Activated CD8-positive, alpha-beta T cell treated with anti-CD3 and anti-CD28 coated beads for 36 hours (primary cell): ENCODE results near the gene SLC19A1. TPM values are rescaled to one million over a fixed set of nuclear protein-coding genes. Genes with fewer than 3 reads are reported as not detected.

Experiments
- ATAC-seq: fragments of 200-7000 bp; cut with Tn5 transposase; one replicate; pipeline ENCODE4 v1.10.0; 2021; ENCODE audit warnings: mild to moderate bottlenecking, moderate library complexity
- CTCF ChIA-PET: fragments of 350-600 bp; sonication (Branson Sonifier 250); formaldehyde crosslinking; loops from one replicate; lab custom pipeline; 2021; ENCODE audit warnings: antibody characterized with exemption; lab: Charles Lee
- POLR2A ChIA-PET: fragments of 350-600 bp; sonication (Branson Sonifier 250); formaldehyde crosslinking; loops from one replicate; lab custom pipeline; 2021; ENCODE audit warnings: antibody characterized with exemption; lab: Charles Lee
- DNase-seq: peaks from one replicate; pipeline ENCODE4 v3.0.0-alpha.2; 2020
- H3K27ac Mint-ChIP-seq: one replicate; pipeline ENCODE4 v1.8.0; 2021; ENCODE audit warnings: mild to moderate bottlenecking, mixed read lengths
- H3K27me3 Mint-ChIP-seq: one replicate; pipeline ENCODE4 v1.8.0; 2021; ENCODE audit warnings: mixed read lengths
- H3K36me3 Mint-ChIP-seq: one replicate; pipeline ENCODE4 v1.8.0; 2021; ENCODE audit warnings: low read depth, mixed read lengths
- H3K4me1 Mint-ChIP-seq: one replicate; pipeline ENCODE4 v1.8.0; 2021; ENCODE audit warnings: low read depth, mixed read lengths
- H3K4me3 Mint-ChIP-seq: one replicate; pipeline ENCODE4 v1.8.0; 2021; ENCODE audit warnings: mild to moderate bottlenecking, moderate library complexity, mixed read lengths
- H3K9me3 Mint-ChIP-seq: one replicate; pipeline ENCODE4 v1.8.0; 2021; ENCODE audit warnings: mixed read lengths
- intact Hi-C: fragments of 100-400 bp; cut with micrococcal nuclease; formaldehyde crosslinking; loops from one replicate; pipeline ENCODE4 v1.10.0; 2022
- total RNA-seq, 2 experiments: library from RNA; stranded (reverse); gene quantifications; one replicate each; pipeline ENCODE4 v1.2.3, GENCODE V29; 2021
- TF ChIP-seq, protein P1 (sequence below): fragments of 200-600 bp; IDR thresholded peaks from one replicate; pipeline ENCODE4 v1.8.0; 2022; ENCODE audit warnings: antibody characterized with exemption, mild to moderate bottlenecking

SLC19A1 gene
- total RNA-seq, 2 experiments from 2014 or later, result 40.1 to 46.1 TPM

DNA sequence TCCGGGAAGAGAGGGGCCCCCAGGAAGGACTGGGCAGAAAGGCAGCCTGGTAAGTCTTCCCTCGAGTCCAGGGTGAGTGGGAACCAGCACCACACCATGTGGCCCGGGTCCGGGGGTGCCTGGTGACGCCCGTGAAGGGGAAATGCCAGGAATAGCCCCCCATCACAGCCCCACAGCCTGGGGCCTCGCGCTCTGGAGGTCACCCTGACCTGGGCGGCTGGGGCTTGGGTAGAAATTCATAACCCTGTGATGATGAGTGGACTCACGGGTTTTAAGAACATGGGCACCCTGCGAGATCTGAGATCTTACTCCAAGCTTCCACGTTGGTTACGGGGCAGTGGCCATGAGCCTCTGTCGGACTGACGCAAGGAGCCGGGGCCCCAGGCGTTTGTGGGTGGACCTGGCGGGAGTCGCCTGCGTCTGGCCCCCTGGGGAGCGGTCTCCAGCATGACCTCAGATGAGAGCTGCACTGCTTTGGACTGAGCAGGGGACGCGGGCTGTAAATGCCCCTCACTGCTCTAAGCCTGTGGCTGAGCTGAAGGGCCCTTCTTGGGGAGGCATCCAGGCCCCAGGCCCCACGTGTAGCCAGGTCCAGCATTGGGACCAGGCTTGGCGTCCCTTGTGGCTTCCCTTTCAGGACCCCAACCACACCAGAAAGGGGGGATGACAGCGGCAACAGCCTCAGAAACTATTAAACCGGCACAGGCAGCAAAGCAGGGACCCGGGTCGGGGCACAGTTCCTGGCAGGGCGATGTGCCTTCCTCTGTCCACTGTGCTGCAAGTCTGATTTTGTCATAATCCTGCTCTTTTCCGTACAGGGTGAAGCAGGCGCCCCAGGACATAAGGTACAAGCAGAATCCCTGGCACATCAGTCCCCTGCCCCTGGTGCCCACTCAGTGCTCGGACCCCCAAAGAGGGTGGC is 60.0 kb downstream of the SLC19A1 start:
- intact Hi-C loops, result no loop called here
- H3K4me3 Mint-ChIP-seq, result peak overlapping the region; percentile 63
- no peaks in the 10 kb centered on the region for H3K9me3 Mint-ChIP-seq
- H3K4me1 Mint-ChIP-seq, result peaks cover 26% of the 10 kb centered on the region
- POLR2A ChIA-PET, result no interaction called here
- ATAC-seq (no peak), DNase-seq (no peak)
- no peaks in the 10 kb centered on the region for H3K27me3 Mint-ChIP-seq
- TF ChIP-seq, protein P1, sequence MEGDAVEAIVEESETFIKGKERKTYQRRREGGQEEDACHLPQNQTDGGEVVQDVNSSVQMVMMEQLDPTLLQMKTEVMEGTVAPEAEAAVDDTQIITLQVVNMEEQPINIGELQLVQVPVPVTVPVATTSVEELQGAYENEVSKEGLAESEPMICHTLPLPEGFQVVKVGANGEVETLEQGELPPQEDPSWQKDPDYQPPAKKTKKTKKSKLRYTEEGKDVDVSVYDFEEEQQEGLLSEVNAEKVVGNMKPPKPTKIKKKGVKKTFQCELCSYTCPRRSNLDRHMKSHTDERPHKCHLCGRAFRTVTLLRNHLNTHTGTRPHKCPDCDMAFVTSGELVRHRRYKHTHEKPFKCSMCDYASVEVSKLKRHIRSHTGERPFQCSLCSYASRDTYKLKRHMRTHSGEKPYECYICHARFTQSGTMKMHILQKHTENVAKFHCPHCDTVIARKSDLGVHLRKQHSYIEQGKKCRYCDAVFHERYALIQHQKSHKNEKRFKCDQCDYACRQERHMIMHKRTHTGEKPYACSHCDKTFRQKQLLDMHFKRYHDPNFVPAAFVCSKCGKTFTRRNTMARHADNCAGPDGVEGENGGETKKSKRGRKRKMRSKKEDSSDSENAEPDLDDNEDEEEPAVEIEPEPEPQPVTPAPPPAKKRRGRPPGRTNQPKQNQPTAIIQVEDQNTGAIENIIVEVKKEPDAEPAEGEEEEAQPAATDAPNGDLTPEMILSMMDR, result no peak
- no peaks in the 10 kb centered on the region for H3K36me3 Mint-ChIP-seq
- CTCF ChIA-PET, result interaction anchor here (1.1 kb wide), 1 partner anchor 106 kb away, joined by 3 read pairs; no protein-coding TSS in a partner anchor
- peak overlapping the region; percentile 74 for H3K27ac Mint-ChIP-seq

GRCh38 chr21:45481566-45481965 is 60.7 kb downstream of the SLC19A1 start:
- intact Hi-C loops, result no loop called here
- ATAC-seq, result no peak
- Mint-ChIP-seq H3K4me3 (no peak overlapping the region), H3K36me3 (no peaks in the 10 kb centered on the region), H3K27me3 (no peaks in the 10 kb centered on the region), H3K4me1 (peaks cover 27% of the 10 kb centered on the region), H3K27ac (no peak overlapping the region), H3K9me3 (no peaks in the 10 kb centered on the region)
- ChIA-PET POLR2A (no interaction called here), CTCF (no interaction called here)
- TF ChIP-seq, protein P1, result no peak
- DNase-seq, result no peak

DNA sequence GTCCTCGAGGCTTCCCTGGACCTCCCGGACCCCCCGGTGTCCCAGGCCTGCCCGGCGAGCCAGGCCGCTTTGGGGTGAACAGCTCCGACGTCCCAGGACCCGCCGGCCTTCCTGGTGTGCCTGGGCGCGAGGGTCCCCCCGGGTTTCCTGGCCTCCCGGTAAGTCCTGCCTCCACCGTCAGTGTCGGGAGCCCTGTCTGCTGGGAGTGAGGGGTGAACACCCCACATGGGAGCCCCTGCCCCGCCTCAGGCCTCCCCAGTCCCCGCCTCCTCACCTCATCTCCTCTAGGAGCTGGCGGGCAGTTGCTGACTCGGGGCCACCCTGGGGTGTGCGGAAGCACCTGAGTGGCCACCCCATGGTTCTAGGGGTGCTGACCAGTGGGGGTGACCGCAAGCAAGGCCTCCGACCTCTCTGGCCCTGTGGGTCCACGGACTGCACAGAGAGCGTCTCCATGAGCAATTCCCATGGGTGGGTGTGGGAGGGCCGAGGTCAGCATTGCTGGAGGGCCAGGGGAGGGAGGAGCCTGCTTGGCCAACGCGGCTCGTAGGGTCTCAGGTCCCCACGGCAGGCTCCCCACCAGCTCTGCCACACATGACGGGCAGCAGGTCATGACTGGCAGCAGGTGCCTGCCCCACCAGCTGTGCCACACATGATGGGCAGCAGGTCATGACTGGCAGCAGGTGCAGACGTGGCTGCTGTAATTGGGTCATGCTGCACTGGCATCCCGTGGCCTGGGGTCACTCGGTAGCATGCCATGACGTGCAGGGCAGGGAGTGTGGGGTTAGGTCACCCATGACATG is 61.3 kb downstream of the SLC19A1 start:
- POLR2A ChIA-PET, result interaction anchor here (0.7 to 1.2 kb wide), 3 partner anchors 10 to 36 kb away, joined by 3 to 6 read pairs (median 3); no protein-coding TSS in a partner anchor
- DNase-seq (no peak), ATAC-seq (no peak)
- Mint-ChIP-seq H3K27ac (no peak overlapping the region), H3K9me3 (no peaks in the 10 kb centered on the region), H3K27me3 (no peaks in the 10 kb centered on the region), H3K4me1 (peaks cover 29% of the 10 kb centered on the region), H3K4me3 (no peak overlapping the region), H3K36me3 (no peaks in the 10 kb centered on the region)
- TF ChIP-seq, protein P1, result no peak
- CTCF ChIA-PET, result no interaction called here
- intact Hi-C loops, result no loop called here

- CTCF ChIA-PET, result no interaction called here
- H3K27ac Mint-ChIP-seq, result peak overlapping the region; percentile 87
- intact Hi-C loops, result loop anchor here (5.0 to 10.0 kb wide), 2 partner anchors 117 to 345 kb away; no protein-coding TSS in a partner anchor
Measured at GRCh38 chr21:45479691-45480675, 62.3 kb downstream of the SLC19A1 start.

More at GRCh38 chr21:45479691-45480675, 62.3 kb downstream of the SLC19A1 start:
- Mint-ChIP-seq H3K36me3 (no peaks in the 10 kb centered on the region), H3K27me3 (no peaks in the 10 kb centered on the region), H3K9me3 (no peaks in the 10 kb centered on the region), H3K4me3 (peak overlapping the region; percentile 67), H3K4me1 (peaks cover 29% of the 10 kb centered on the region)
- POLR2A ChIA-PET, result interaction anchor here (0.6 to 1.4 kb wide), 6 partner anchors 9 to 572 kb away, joined by 3 to 6 read pairs (median 4); no protein-coding TSS in a partner anchor
- TF ChIP-seq, protein P1, result no peak
- peak; percentile 57 for ATAC-seq
- peak; percentile 60 for DNase-seq
